ENCODE measurements around the gene TWNK.

TWNK gene

GRCh38 chr10:101011517-101012423 is 24.4 kb downstream of the TWNK start:
- no peak for TF ChIP-seq CTCF (IDR thresholded peaks at IDR 0.05; ENCODE audit: control insufficient read depth, extremely low read depth, insufficient read depth)
- no peak overlapping the region for H3K4me3 ChIP-seq (ENCODE audit: low read depth, low read length)
- DNase-seq (ENCODE audit: low read depth): no peak

GRCh38 chr10:101012525-101013364 is 25.4 kb downstream of the TWNK start:
- H3K4me3 ChIP-seq (ENCODE audit: low read depth, low read length): no peak overlapping the region
- no peak for DNase-seq (ENCODE audit: low read depth)
- peak; percentile 65 for TF ChIP-seq CTCF (IDR thresholded peaks at IDR 0.05; ENCODE audit: control insufficient read depth, extremely low read depth, insufficient read depth)

- no peak for TF ChIP-seq CTCF (IDR thresholded peaks at IDR 0.05; ENCODE audit: control insufficient read depth, extremely low read depth, insufficient read depth)
- no peak overlapping the region for H3K4me3 ChIP-seq (ENCODE audit: low read depth, low read length)
- no peak for DNase-seq (ENCODE audit: low read depth)
Observed at GRCh38 chr10:101013365-101013825, 26.1 kb downstream of the TWNK start.

GRCh38 chr10:101014230-101014884 is 27.0 kb downstream of the TWNK start:
- no peak for DNase-seq (ENCODE audit: low read depth)
- H3K4me3 ChIP-seq (ENCODE audit: low read depth, low read length): no peak overlapping the region
- peak; percentile 50 for TF ChIP-seq CTCF (IDR thresholded peaks at IDR 0.05; ENCODE audit: control insufficient read depth, extremely low read depth, insufficient read depth)

GRCh38 chr10:101014966-101015581 is 27.7 kb downstream of the TWNK start:
- no peak for TF ChIP-seq CTCF (IDR thresholded peaks at IDR 0.05; ENCODE audit: control insufficient read depth, extremely low read depth, insufficient read depth)
- DNase-seq (ENCODE audit: low read depth): no peak
- no peak overlapping the region for H3K4me3 ChIP-seq (ENCODE audit: low read depth, low read length)

- no peak for DNase-seq (ENCODE audit: low read depth)
- TF ChIP-seq CTCF (IDR thresholded peaks at IDR 0.05; ENCODE audit: control insufficient read depth, extremely low read depth, insufficient read depth): no peak
- H3K4me3 ChIP-seq (ENCODE audit: low read depth, low read length): no peak overlapping the region
Observed at GRCh38 chr10:101015582-101015973, 28.2 kb downstream of the TWNK start.
